ENCODE data around the gene ZNHIT2. TPM values are rescaled to one million over a fixed set of nuclear protein-coding genes. Genes with fewer than 3 reads are reported as not detected.
A peak's percentile ranks its signal among the peaks of the same experiment; 100 is the strongest.

The ZNHIT2 gene
- total and polyA plus RNA-seq, 2 of the 13 experiments (the other 11 are each of a cell fraction or from before 2014, with no cell fraction given): 1.1 to 6.5 TPM

DNA sequence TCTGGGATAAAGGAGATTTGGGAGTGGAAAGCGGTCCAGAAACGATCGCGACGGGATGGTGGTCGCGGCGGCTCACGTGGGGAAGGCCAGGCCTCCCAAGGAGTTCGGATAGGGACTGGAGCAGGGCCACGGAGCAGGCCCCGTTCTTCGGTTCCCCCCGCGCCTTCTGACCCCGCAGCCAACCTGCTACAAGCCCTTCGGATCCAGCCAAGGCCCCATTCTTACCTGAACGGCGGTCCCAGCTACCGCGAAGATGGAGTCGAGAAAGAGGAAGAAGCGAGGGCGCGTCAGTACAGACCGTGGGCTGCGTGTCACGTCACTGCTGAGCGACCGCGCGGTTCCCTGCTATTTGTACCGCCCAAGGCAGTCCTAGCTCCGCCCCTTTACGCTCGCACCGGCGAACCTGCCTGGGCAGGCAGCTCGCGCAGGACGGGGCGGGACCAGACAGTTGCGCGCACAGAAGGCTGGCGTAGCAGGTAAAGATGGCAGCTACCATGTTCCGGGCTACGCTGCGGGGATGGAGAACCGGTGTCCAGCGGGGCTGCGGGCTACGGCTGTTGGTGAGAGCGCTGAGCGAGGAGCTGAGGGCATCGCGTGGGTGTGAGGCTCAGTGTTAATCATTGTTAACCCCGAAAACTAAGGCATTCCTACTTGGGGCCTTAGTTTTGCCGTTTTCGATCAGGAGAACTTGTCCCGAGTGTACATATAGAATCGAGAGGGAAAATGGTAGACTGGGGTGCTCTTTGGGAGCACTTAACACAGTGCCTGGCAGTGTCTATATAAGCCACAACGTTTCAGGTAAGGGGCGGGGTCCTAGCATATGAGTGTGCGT, 4.6 kb upstream of the ZNHIT2 start, which contains the start of the genes FAU and MRPL49 (continued):
- TF ChIP-seq, protein P1, sequence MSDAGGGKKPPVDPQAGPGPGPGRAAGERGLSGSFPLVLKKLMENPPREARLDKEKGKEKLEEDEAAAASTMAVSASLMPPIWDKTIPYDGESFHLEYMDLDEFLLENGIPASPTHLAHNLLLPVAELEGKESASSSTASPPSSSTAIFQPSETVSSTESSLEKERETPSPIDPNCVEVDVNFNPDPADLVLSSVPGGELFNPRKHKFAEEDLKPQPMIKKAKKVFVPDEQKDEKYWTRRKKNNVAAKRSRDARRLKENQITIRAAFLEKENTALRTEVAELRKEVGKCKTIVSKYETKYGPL (CRISPR knock-in tag; IDR thresholded peaks at IDR 0.05): peak; percentile 17; the same call in 1 of the 2 replicates
- TF ChIP-seq YY1 (IDR thresholded peaks at IDR 0.05; ENCODE audit: insufficient read depth, insufficient replicate concordance, low read depth, low read length) (peak; percentile 95), KDM5A (IDR thresholded peaks at IDR 0.05; ENCODE audit: borderline replicate concordance, low read length) (peak; percentile 81), GATA4 (IDR thresholded peaks at IDR 0.05; ENCODE audit: borderline replicate concordance, low read depth) (peak; percentile 60; the same call in 1 of the 2 replicates), TFAP4 (IDR thresholded peaks at IDR 0.05; ENCODE audit: borderline replicate concordance, low read depth) (peak; percentile 56; the same call in 1 of the 2 replicates), ZNF784 (CRISPR knock-in tag; IDR thresholded peaks at IDR 0.05; ENCODE audit: borderline replicate concordance) (peak; percentile 69), ZNF317 (CRISPR knock-in tag; IDR thresholded peaks at IDR 0.05) (peak; percentile 70; the same call in 1 of the 2 replicates), HNRNPLL (IDR thresholded peaks at IDR 0.05; ENCODE audit: low read depth, low read length, poor library complexity, severe bottlenecking) (peak; percentile 96), MED13 (CRISPR knock-in tag; IDR thresholded peaks at IDR 0.05) (0 out of 2 replicates have a peak, but pooled peaks have one; percentile 19), NCOA1 (CRISPR knock-in tag; IDR thresholded peaks at IDR 0.05) (no peak), ZMAT3 (CRISPR knock-in tag; conservative IDR thresholded peaks at IDR 0.05) (peak; percentile 73), JUN (CRISPR knock-in tag; IDR thresholded peaks at IDR 0.05) (0 out of 2 replicates have a peak, but pooled peaks have one; percentile 25), TRIM22 (IDR thresholded peaks at IDR 0.05) (no peak), SOX5 (CRISPR knock-in tag; IDR thresholded peaks at IDR 0.05; ENCODE audit: borderline replicate concordance) (peak; percentile 51; the same call in 1 of the 2 replicates), RFXAP (CRISPR knock-in tag; IDR thresholded peaks at IDR 0.05; ENCODE audit: borderline replicate concordance) (peak; percentile 25; the same call in 1 of the 2 replicates), THAP9 (CRISPR knock-in tag; IDR thresholded peaks at IDR 0.05; ENCODE audit: borderline replicate concordance) (peak; percentile 93; the same call in 1 of the 2 replicates)
- TF ChIP-seq, protein P2, sequence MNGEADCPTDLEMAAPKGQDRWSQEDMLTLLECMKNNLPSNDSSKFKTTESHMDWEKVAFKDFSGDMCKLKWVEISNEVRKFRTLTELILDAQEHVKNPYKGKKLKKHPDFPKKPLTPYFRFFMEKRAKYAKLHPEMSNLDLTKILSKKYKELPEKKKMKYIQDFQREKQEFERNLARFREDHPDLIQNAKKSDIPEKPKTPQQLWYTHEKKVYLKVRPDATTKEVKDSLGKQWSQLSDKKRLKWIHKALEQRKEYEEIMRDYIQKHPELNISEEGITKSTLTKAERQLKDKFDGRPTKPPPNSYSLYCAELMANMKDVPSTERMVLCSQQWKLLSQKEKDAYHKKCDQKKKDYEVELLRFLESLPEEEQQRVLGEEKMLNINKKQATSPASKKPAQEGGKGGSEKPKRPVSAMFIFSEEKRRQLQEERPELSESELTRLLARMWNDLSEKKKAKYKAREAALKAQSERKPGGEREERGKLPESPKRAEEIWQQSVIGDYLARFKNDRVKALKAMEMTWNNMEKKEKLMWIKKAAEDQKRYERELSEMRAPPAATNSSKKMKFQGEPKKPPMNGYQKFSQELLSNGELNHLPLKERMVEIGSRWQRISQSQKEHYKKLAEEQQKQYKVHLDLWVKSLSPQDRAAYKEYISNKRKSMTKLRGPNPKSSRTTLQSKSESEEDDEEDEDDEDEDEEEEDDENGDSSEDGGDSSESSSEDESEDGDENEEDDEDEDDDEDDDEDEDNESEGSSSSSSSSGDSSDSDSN (CRISPR knock-in tag; IDR thresholded peaks at IDR 0.05): peak; percentile 72; the same call in 1 of the 2 replicates
